RPMI7951 (cell line): ENCODE data around the gene HOXD8. TPM values are rescaled to one million over a fixed set of nuclear protein-coding genes. Genes with fewer than 3 reads are reported as not detected.

Experiments
- DNase-seq: peaks from one replicate; pipeline ENCODE4 v3.0.0-alpha.2; 2012; ENCODE audit warnings: low read depth
- total RNA-seq: library from RNA; depleted of rRNA; stranded (reverse); fragments of >200 nt; shearing (Covaris generic); gene quantifications from 2 replicates; pipeline ENCODE4 v1.2.3, GENCODE V29; 2014; rRNA removed

The HOXD8 gene
- total RNA-seq = 11.7 and 16.1 TPM in 2 replicates

DNA sequence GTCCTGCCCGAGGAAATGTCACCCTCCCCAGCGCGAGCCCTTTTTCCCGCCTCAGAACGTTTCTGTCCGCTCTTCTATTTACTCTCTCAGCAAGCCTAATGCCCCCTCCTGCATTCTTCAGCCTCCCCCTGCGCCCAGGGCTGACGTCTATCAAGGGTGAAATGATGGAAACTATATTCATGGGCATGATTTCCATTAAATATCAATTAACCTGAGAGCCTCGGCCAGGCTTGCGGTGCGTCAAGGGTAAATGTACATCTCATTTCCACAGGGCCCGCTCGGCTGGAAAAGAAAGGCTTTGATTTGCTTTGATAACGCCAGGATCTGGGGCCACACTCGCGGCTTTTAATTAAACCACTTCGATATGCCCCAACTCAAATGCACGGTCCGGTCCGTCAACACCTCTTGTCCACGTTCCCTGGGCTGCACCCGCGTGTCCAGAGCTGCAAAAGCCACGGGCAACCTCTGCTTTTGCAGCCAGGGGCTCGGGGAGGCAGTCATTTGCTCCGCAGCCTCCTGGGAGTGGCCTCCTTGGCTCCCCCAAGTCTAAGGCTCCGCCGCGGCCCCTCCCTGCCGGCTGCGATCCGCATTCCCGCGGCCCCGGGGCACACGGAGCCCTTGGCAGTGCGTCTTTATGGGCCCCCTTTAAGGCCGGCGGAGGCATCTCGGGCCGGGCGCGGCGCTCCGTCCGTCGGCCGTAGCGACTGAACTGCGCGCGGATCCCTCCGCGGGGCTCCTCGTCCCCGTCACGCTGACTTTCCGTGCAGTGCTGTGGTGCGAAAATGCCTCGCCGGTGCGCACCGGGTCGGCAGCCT is at the start of gene HOXD8:
HOXD8 (plus strand) TSS at position 724 of the 815 bp plus-strand sequence. CDS start 662 bp downstream, outside the sequence.
- peak; percentile 94 for DNase-seq

DNA sequence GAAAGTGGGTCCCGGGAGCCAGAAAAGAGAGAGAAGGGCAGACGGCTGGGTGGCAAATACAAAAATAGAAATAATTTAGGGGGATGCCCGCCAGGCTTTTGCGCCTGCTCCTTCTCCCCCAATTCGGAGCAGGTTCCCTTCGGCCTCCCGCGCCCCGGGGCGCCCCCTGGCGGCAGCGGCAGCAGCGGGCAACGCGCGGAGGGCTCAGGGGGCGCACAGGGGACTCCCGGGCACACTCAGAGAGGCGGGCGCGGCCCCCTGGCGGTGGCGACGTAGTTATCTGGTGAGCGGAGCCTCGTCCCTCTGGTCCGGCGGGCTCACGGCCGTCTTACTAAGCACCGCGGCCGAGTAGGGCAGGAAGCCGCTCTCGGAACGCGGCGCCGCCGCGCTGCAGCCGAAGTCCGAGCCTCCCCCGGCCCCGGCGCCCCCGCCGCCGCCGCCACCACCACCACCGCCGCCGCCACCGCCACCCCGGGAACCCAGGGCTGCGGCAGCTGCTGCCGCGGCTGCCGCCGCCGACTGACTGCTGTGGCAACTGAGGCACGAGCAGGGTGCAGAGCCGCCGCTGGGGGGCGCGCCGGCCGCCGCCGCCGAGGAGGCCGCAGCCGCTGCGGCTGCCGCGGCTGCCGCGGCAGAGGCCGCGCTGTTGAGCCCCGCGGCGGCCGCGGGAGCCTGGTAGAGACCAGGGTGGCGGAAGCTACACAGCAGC is 49.5 kb upstream of the HOXD8 start:
- peak; percentile 62 for DNase-seq

- peak; percentile 49 for DNase-seq
These were observed 48.7 kb upstream of the HOXD8 start for GRCh38 chr2:176080540-176081375.

GRCh38 chr2:176081376-176081836 is 48.1 kb upstream of the HOXD8 start:
- no peak for DNase-seq

GRCh38 chr2:176081837-176082524 is 47.5 kb upstream of the HOXD8 start:
- no peak for DNase-seq

- no peak for DNase-seq
These were observed 47.0 kb upstream of the HOXD8 start for GRCh38 chr2:176082525-176082823.

DNA sequence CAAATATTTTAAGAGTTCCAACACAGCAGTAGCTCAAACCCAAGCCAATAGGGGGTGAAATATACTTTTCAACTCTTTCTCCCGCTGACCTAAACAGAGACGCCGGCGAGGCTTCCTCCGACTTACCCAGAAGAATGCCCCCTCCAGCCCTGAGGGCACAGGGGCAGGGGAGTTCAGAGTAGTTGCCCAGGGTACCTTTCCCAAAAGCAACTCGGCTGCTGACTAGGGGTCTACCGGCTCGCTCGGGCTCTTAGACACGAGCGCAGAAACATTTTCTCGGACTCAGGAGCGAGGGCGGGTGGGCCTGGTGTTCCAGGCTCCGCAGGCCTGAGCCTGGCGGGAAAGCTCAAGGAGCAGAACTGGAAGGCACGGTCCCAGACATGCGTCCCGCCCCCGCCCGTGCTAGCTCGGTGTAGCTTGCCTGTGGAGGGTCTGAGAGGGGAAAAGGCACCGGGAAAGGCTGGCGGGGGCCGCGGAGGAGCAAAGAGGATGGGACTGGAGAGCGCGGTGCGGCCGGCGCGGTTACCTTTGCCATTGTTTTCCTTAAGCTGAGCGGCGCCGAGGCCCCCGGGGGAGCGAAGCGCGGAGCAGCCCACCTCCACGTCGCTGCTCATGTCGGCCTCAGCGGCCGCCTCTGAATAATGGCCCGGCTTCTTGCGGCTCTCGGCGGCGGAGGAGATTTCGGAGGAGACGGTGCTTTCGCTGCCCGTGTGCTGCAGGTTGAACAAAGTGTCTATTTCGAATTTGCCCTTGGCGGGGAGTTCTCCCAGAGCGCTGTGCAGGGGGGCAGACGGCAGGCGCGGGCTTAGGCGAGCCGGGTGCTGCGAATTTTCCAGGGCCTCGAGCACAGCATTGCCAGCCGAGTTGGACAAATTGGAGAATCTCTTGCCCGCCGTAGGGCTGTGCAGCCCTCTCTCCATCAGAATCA is 46.4 kb upstream of the HOXD8 start:
- DNase-seq = no peak

DNA sequence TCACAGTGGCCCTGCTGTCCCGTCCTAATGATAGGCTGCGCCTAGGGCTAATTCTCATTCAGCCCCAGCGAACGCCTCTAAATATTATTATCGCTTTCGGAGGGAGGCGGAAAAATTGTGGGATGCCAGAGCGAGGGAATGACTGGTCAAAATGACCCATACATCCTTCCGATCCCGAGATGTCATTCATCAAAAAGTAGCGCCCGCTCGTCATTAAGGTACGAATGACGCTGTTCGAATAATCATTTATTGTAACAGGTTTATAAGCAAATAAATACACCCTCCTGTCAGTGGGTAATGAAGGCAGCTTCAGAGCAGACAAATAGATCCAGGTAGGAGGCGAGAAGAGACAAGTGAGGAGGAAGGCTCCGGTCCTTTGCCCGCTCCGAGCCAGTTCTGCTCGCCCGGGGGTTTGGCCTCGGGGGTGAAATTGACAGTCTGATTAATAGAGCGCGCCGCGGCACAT is 45.7 kb upstream of the HOXD8 start, which contains the start of gene EVX2:
EVX2 (minus strand) TSS at position 167 of the 466 bp plus-strand sequence. CDS start 186 bp downstream, outside the sequence.
- DNase-seq = no peak

GRCh38 chr2:176084611-176085119 is 44.8 kb upstream of the HOXD8 start:
- no peak for DNase-seq

- no peak for DNase-seq
These were observed 44.3 kb upstream of the HOXD8 start for GRCh38 chr2:176085120-176085788.

DNA sequence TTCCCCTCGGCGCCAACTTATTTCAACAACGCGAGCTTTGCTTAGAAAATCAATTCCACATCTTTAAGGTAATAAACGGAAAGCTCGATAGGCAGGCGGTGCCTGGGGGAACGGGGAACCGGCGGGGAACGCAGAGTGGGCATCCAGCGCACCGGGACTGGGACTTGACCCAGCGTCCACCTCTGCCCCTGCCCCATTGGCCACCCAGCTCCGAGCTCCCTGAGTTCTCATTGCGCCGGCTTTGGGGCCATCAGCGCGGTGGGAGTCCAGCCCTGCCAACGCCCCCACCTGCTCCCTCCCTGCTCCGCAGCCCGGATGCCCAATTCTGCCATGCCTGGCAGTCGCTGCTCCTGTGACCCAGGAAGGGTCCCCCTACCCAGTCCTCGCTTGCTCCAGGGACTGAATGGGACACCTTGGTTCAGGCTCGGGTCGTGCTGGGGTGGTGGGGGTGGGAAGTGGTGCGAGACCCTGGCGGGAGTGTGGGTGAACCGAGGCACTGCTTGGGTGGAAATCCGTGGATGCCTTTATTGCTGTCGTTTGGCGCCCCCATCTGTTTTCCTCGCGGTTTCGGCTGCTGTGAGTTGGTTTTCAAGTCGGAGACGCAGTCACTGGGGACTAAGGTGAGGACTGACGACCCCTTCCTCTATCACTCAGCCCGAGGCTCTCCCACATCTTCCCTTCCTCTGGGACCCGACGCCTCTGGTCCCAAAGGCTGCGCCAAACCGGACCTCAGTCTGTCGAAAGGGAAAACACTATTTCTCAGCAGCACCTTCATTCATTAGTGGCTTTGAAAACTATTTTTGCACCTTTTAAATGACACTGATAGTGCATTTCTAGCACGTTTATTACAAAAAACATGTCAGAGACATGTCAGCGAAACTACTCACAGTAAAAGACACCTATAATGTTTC is 43.4 kb upstream of the HOXD8 start:
- DNase-seq = peak; percentile 30

- DNase-seq = no peak
These were observed 42.0 kb upstream of the HOXD8 start for GRCh38 chr2:176087330-176088047.

- DNase-seq = peak; percentile 65
These were observed 41.2 kb upstream of the HOXD8 start for GRCh38 chr2:176088048-176088936.

DNA sequence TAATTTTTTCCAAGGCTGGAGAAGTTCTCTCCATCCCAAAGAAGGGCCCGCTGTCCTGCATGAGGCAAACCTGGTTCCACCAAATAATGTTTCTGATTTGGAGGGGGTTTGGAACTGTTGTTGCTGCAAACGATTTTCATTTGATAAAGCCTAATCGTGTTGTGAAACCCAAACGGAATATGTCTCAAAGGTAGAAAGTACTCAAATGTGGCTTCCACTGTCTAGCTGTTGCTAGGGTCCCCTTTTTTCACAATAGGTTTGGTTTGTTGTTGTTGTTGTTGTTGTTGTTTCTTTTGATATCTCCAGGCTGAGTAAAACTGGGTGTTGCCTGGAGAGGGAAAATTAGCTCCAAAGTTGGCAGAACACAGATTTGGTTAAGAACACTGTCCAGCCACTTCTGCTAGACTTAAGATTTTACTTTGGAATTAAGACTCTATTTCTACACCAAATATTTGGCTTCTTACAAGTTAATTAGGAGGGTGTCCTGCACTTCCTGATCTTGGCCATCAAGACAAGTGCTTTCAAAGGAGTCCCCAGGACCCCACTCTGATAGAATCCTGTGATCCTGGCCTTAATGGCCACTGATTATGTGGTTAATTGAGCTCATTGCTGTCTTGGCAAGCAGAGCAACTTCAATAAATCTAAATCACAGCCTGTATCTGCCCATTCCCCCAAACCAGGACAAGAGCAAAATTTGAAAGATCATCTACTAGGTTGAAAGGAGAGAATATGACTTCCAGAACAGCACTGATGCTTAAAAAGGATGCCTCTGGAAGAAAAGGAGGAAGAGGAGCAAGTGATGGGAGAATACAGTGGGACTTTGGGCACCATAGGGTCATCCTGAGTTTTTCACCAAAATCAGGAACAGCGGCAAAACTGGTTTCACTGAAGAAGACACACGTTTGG is 40.3 kb upstream of the HOXD8 start:
- no peak for DNase-seq

GRCh38 chr2:176089843-176090395 is 39.6 kb upstream of the HOXD8 start:
- DNase-seq = no peak
